HCT116 (cell line): ENCODE data around the gene METTL24. TPM values are rescaled to one million over a fixed set of nuclear protein-coding genes. Genes with fewer than 3 reads are reported as not detected.

ENCODE experiments used
- ATAC-seq: fragments of 200-7000 bp; cut with Tn5 transposase; 2 replicates; pipeline ENCODE4 v1.9.1; 2020; ENCODE audit warnings: mild to moderate bottlenecking, moderate library complexity
- BruUV-seq: library from RNA; stranded (reverse); fragments of 400-500 nt; replicated peaks from 2 replicates; lab custom pipeline; 2021; lab: Mats Ljungman, UMichigan
- CTCF ChIA-PET: fragments of 300-600 bp; sonication (Branson Sonifier 250); formaldehyde crosslinking; loops from one replicate; lab custom pipeline; 2021; ENCODE audit warnings: antibody characterized with exemption; lab: Charles Lee
- POLR2A ChIA-PET: fragments of 300-600, 350-600 bp; sonication (Branson Sonifier 250); formaldehyde crosslinking; loops from one replicate; lab custom pipeline; 2021; ENCODE audit warnings: antibody characterized with exemption; lab: Charles Lee
- RAD21 ChIA-PET, 2 experiments: fragments of 300-600 bp; sonication (Branson Sonifier 250); formaldehyde crosslinking; loops; one replicate each; lab custom pipeline; 2023; ENCODE audit warnings: low total read pairs in 2 of 2; ENCODE audit not compliant: uncharacterized antibody in 2 of 2, unreplicated experiment in 2 of 2, low non-redundant PET in 1 of 2; lab: Charles Lee
- DNase-seq: peaks from one replicate; pipeline ENCODE4 v3.0.0-alpha.2; 2010; ENCODE audit warnings: low read depth, low spot score
- H2AFZ ChIP-seq: fragments of 200-600 bp; shearing (Covaris generic), sonication (generic); 2 replicates; pipeline ENCODE4 v1.6.1; 2017; ENCODE audit warnings: low read depth, mixed run types, mixed read lengths, antibody characterized with exemption, low read length; ENCODE audit not compliant: poor library complexity, severe bottlenecking
- H3K27ac ChIP-seq: 2 replicates; pipeline ENCODE4 v1.5.1; 2012; ENCODE audit warnings: low read depth, low read length
- H3K27me3 ChIP-seq: fragments of 200-600 bp; sonication (generic); 2 replicates; pipeline ENCODE4 v1.6.1; 2016; ENCODE audit warnings: mixed run types, low read length, mixed read lengths; ENCODE audit not compliant: insufficient read depth
- H3K36me3 ChIP-seq, 2 experiments: fragments of 200-500 bp in 1 of 2; fragments of 200-600 bp in 1 of 2; sonication (Bioruptor generic) in 1 of 2; sonication (generic) in 1 of 2; 2 replicates each; pipeline versions ENCODE4 v1.5.1 to v1.6.1; 2014 to 2016; ENCODE audit warnings: low read length in 2 of 2, inconsistent platforms in 1 of 2, mixed read lengths in 1 of 2, mixed run types in 1 of 2; ENCODE audit not compliant: insufficient read depth in 2 of 2, control insufficient read depth in 1 of 2
- H3K4me1 ChIP-seq, 2 experiments: fragments of 200-600 bp in 1 of 2; sonication (generic) in 1 of 2; 2 replicates each; pipeline versions ENCODE4 v1.5.1 to v1.6.1; 2012 to 2017; ENCODE audit warnings: low read length in 2 of 2, inconsistent platforms in 1 of 2, mild to moderate bottlenecking in 1 of 2, mixed read lengths in 1 of 2, mixed run types in 1 of 2, moderate library complexity in 1 of 2; ENCODE audit not compliant: insufficient read depth in 2 of 2, control insufficient read depth in 1 of 2
- H3K4me2 ChIP-seq: fragments of 200-600 bp; sonication (generic); 2 replicates; pipeline ENCODE4 v1.6.1; 2017; ENCODE audit warnings: mixed run types, low read length, mixed read lengths
- H3K4me3 ChIP-seq, 2 experiments: fragments of 200-600 bp in 1 of 2; sonication (generic) in 1 of 2; replicated peaks in 1 of 2; 2 replicates each; pipeline ENCODE4 v1.5.1; 2011 to 2016; ENCODE audit warnings: low read length in 2 of 2, control low read depth in 1 of 2, low read depth in 1 of 2, mild to moderate bottlenecking in 1 of 2, mixed read lengths in 1 of 2, mixed run types in 1 of 2
- H3K79me2 ChIP-seq: fragments of 200-600 bp; sonication (generic); 2 replicates; pipeline ENCODE4 v1.6.1; 2017; ENCODE audit warnings: mild to moderate bottlenecking, mixed run types, low read length, moderate library complexity, mixed read lengths; ENCODE audit not compliant: insufficient read depth
- H3K9ac ChIP-seq: fragments of 200-600 bp; sonication (generic); 2 replicates; pipeline ENCODE4 v1.6.1; 2016; ENCODE audit warnings: low read length, mixed read lengths
- H3K9me2 ChIP-seq: fragments of 200-600 bp; sonication (generic), shearing (Covaris generic); 2 replicates; pipeline ENCODE4 v1.6.1; 2017; ENCODE audit warnings: mixed run types, mild to moderate bottlenecking, moderate library complexity; ENCODE audit not compliant: insufficient read depth
- H3K9me3 ChIP-seq, 2 experiments: fragments of 200-500 bp in 1 of 2; fragments of 200-600 bp in 1 of 2; sonication (Bioruptor generic) in 1 of 2; sonication (generic) in 1 of 2; 2 replicates each; pipeline ENCODE4 v1.6.1; 2014 to 2017; ENCODE audit warnings: low read length in 2 of 2, mixed read lengths in 2 of 2, inconsistent platforms in 1 of 2, low read depth in 1 of 2, mild to moderate bottlenecking in 1 of 2, mixed run types in 1 of 2, moderate library complexity in 1 of 2; ENCODE audit not compliant: control insufficient read depth in 1 of 2, insufficient read depth in 1 of 2
- H4K20me1 ChIP-seq: fragments of 200-600 bp; sonication (generic), shearing (Covaris generic); 2 replicates; pipeline ENCODE4 v1.6.1; 2017; ENCODE audit warnings: mixed run types, mild to moderate bottlenecking, moderate library complexity; ENCODE audit not compliant: insufficient read depth
- CBX3 ChIP-seq: IDR thresholded peaks from 2 replicates; pipeline ENCODE4 v1.6.1; 2012; ENCODE audit warnings: low read depth
- CEBPB ChIP-seq: IDR thresholded peaks from 2 replicates; pipeline ENCODE4 v1.6.1; 2012; ENCODE audit warnings: low read depth
- EGR1 ChIP-seq: IDR thresholded peaks from 2 replicates; pipeline ENCODE4 v1.6.1; 2012; ENCODE audit warnings: low read depth
- ELF1 ChIP-seq: IDR thresholded peaks from 2 replicates; pipeline ENCODE4 v1.6.1; 2012; ENCODE audit warnings: low read depth, borderline replicate concordance
- EZH2phosphoT487 ChIP-seq: fragments of 200-600 bp; IDR thresholded peaks from 2 replicates; pipeline ENCODE4 v1.6.1; 2018; ENCODE audit warnings: antibody characterized with exemption, borderline replicate concordance
- POLR2A ChIP-seq: IDR thresholded peaks from 2 replicates; pipeline ENCODE4 v1.7.0; 2011; ENCODE audit warnings: borderline replicate concordance; ENCODE audit not compliant: insufficient read depth, insufficient read length; ENCODE audit errors: extremely low read depth
- POLR2AphosphoS5 ChIP-seq: IDR thresholded peaks from 2 replicates; pipeline ENCODE4 v1.6.1; 2011; ENCODE audit warnings: mild to moderate bottlenecking, low read depth, low read length, moderate library complexity
- RAD21 ChIP-seq: IDR thresholded peaks from 2 replicates; pipeline ENCODE4 v1.6.1; 2012; ENCODE audit warnings: low read depth, mild to moderate bottlenecking
- SIN3A ChIP-seq: IDR thresholded peaks from 2 replicates; pipeline ENCODE4 v1.6.1; 2012; ENCODE audit warnings: low read depth
- SRF ChIP-seq: IDR thresholded peaks from 2 replicates; pipeline ENCODE4 v1.6.1; 2012; ENCODE audit warnings: low read depth
- ZNF274 ChIP-seq: fragments of 200-500 bp; sonication (Bioruptor generic); IDR thresholded peaks from 2 replicates; pipeline ENCODE4 v1.6.1; 2014; ENCODE audit warnings: mild to moderate bottlenecking, low read depth, low read length, inconsistent platforms
- intact Hi-C: fragments of 100-400 bp; cut with micrococcal nuclease; formaldehyde crosslinking; loops from 2 replicates; pipeline ENCODE4 v1.10.0; 2022
- total RNA-seq: library from RNA; stranded (reverse); gene quantifications from one replicate; pipeline ENCODE4 v1.2.1, GENCODE V29; 2021; ENCODE audit not compliant: unreplicated experiment
- TF ChIP-seq, protein P1 (sequence below), 3 experiments: fragments of 200-600 bp in 1 of 3; sonication (generic) in 1 of 3; IDR thresholded peaks in 2 of 3; conservative IDR thresholded peaks in 1 of 3; 2 replicates each; pipeline ENCODE4 v1.5.1; 2012 to 2017; ENCODE audit warnings: low read depth in 2 of 3, low read length in 2 of 3, antibody characterized with exemption in 1 of 3, borderline replicate concordance in 1 of 3, control low read depth in 1 of 3, mild to moderate bottlenecking in 1 of 3, mixed read lengths in 1 of 3, mixed run types in 1 of 3, moderate library complexity in 1 of 3; ENCODE audit not compliant: insufficient read depth in 1 of 3
- TF ChIP-seq, protein P2 (sequence below): IDR thresholded peaks from 2 replicates; pipeline ENCODE4 v1.6.1; 2011; ENCODE audit warnings: mild to moderate bottlenecking, low read length, moderate library complexity; ENCODE audit not compliant: insufficient replicate concordance; ENCODE audit errors: extremely low read depth
- TF ChIP-seq, protein P3 (sequence below): IDR thresholded peaks from 2 replicates; pipeline ENCODE4 v1.6.1; 2012
- TF ChIP-seq, protein P4 (sequence below): IDR thresholded peaks from 2 replicates; pipeline ENCODE4 v1.6.1; 2012; ENCODE audit warnings: low read depth

Gene METTL24
- total RNA-seq, 1 experiment from 2014 or later, result not detected

DNA sequence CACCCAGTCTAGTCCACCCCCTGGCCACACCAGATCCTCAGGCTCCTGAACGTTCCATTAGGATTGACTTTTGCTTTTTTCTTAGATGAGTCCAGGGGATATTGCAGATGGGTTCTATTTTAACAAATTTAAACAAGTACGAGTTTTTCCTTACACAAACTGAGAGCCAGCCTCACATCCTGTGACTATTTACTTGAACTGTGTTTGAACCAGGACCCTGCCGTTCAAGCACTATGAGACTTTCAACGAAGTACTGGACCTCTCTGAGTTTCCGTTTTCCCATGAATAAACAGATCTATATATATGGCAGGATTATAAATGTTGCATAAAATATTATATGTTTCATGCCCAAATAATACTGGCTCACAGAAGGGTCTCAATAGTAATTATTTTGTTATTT is 1.4 kb upstream of the METTL24 start:
- Histone ChIP-seq H3K27me3 (no peaks in the 10 kb centered on the region), H3K9me2 (no peaks in the 10 kb centered on the region), H3K27ac (no peak overlapping the region), H3K36me3 (no peaks in the 10 kb centered on the region), H3K9ac (no peak overlapping the region), H3K79me2 (no peaks in the 10 kb centered on the region), H3K4me3 (no peak overlapping the region), H3K9me3 (no peaks in the 10 kb centered on the region), H3K4me2 (no peak overlapping the region), H4K20me1 (no peaks in the 10 kb centered on the region), H3K4me1 (no peaks in the 10 kb centered on the region), H2AFZ (no peak overlapping the region)
- no peak for ATAC-seq
- no TSS peak for BruUV-seq
- CTCF ChIA-PET, result no interaction called here
- TF ChIP-seq EGR1 (no peak), POLR2AphosphoS5 (no peak), CBX3 (no peak), EZH2phosphoT487 (no peak), SIN3A (no peak), POLR2A (no peak), RAD21 (no peak), ZNF274 (no peak), SRF (no peak), ELF1 (no peak), CEBPB (no peak)
- TF ChIP-seq, protein P1, sequence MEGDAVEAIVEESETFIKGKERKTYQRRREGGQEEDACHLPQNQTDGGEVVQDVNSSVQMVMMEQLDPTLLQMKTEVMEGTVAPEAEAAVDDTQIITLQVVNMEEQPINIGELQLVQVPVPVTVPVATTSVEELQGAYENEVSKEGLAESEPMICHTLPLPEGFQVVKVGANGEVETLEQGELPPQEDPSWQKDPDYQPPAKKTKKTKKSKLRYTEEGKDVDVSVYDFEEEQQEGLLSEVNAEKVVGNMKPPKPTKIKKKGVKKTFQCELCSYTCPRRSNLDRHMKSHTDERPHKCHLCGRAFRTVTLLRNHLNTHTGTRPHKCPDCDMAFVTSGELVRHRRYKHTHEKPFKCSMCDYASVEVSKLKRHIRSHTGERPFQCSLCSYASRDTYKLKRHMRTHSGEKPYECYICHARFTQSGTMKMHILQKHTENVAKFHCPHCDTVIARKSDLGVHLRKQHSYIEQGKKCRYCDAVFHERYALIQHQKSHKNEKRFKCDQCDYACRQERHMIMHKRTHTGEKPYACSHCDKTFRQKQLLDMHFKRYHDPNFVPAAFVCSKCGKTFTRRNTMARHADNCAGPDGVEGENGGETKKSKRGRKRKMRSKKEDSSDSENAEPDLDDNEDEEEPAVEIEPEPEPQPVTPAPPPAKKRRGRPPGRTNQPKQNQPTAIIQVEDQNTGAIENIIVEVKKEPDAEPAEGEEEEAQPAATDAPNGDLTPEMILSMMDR (IDR thresholded peaks at IDR 0.05 in 2 of 3, conservative IDR thresholded peaks at IDR 0.05 in 1 of 3; ENCODE audit: borderline replicate concordance in 1 of 3, insufficient read depth in 1 of 3, low read depth in 2 of 3, low read length in 2 of 3), result no peak
- TF ChIP-seq, protein P2, sequence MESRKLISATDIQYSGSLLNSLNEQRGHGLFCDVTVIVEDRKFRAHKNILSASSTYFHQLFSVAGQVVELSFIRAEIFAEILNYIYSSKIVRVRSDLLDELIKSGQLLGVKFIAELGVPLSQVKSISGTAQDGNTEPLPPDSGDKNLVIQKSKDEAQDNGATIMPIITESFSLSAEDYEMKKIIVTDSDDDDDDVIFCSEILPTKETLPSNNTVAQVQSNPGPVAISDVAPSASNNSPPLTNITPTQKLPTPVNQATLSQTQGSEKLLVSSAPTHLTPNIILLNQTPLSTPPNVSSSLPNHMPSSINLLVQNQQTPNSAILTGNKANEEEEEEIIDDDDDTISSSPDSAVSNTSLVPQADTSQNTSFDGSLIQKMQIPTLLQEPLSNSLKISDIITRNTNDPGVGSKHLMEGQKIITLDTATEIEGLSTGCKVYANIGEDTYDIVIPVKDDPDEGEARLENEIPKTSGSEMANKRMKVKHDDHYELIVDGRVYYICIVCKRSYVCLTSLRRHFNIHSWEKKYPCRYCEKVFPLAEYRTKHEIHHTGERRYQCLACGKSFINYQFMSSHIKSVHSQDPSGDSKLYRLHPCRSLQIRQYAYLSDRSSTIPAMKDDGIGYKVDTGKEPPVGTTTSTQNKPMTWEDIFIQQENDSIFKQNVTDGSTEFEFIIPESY, result no peak
- TF ChIP-seq, protein P3, sequence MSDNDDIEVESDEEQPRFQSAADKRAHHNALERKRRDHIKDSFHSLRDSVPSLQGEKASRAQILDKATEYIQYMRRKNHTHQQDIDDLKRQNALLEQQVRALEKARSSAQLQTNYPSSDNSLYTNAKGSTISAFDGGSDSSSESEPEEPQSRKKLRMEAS, result no peak
- TF ChIP-seq, protein P4, sequence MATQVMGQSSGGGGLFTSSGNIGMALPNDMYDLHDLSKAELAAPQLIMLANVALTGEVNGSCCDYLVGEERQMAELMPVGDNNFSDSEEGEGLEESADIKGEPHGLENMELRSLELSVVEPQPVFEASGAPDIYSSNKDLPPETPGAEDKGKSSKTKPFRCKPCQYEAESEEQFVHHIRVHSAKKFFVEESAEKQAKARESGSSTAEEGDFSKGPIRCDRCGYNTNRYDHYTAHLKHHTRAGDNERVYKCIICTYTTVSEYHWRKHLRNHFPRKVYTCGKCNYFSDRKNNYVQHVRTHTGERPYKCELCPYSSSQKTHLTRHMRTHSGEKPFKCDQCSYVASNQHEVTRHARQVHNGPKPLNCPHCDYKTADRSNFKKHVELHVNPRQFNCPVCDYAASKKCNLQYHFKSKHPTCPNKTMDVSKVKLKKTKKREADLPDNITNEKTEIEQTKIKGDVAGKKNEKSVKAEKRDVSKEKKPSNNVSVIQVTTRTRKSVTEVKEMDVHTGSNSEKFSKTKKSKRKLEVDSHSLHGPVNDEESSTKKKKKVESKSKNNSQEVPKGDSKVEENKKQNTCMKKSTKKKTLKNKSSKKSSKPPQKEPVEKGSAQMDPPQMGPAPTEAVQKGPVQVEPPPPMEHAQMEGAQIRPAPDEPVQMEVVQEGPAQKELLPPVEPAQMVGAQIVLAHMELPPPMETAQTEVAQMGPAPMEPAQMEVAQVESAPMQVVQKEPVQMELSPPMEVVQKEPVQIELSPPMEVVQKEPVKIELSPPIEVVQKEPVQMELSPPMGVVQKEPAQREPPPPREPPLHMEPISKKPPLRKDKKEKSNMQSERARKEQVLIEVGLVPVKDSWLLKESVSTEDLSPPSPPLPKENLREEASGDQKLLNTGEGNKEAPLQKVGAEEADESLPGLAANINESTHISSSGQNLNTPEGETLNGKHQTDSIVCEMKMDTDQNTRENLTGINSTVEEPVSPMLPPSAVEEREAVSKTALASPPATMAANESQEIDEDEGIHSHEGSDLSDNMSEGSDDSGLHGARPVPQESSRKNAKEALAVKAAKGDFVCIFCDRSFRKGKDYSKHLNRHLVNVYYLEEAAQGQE, result no peak
- RAD21 ChIA-PET, result no interaction called here
- POLR2A ChIA-PET, result no interaction called here
- intact Hi-C loops, result no loop called here
- DNase-seq, result no peak
